Kidney capillary endothelial cell (primary cell): ENCODE measurements around the gene ATP6V0A1.

Experiments used
- DNase-seq: peaks from one replicate; pipeline ENCODE4 v3.0.0-alpha.2; 2018; ENCODE audit warnings: low spot score

Gene ATP6V0A1

GRCh38 chr17:42562388-42563142 is 103.9 kb downstream of the ATP6V0A1 start:
- DNase-seq, result no peak

GRCh38 chr17:42563143-42563509 is 104.4 kb downstream of the ATP6V0A1 start:
- no peak for DNase-seq

DNA sequence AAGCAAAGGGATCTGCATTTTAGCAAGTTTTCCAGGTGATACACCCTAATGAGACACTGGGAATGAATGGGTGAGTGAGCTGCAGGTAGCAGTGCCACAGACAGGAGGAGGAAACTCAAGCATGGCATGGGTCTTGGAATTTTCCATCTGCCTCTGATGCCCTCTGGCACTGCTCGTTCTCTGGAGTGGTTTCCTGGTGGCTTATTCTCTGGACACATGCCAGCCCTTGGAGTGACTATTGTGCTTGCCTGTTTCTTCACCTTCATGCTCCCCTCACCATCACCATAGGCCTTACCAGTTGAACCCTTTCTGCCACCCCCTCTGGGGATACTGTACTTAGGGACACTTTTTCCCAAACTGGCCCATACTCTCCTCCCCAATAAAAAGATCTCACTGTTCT is 104.9 kb downstream of the ATP6V0A1 start:
- DNase-seq, result no peak

GRCh38 chr17:42563950-42564349 is 105.3 kb downstream of the ATP6V0A1 start:
- DNase-seq, result no peak

- DNase-seq, result no peak
Measured at GRCh38 chr17:42564815-42565522, 106.3 kb downstream of the ATP6V0A1 start.

- DNase-seq, result no peak
Measured at GRCh38 chr17:42565523-42566214, 107.0 kb downstream of the ATP6V0A1 start.

DNA sequence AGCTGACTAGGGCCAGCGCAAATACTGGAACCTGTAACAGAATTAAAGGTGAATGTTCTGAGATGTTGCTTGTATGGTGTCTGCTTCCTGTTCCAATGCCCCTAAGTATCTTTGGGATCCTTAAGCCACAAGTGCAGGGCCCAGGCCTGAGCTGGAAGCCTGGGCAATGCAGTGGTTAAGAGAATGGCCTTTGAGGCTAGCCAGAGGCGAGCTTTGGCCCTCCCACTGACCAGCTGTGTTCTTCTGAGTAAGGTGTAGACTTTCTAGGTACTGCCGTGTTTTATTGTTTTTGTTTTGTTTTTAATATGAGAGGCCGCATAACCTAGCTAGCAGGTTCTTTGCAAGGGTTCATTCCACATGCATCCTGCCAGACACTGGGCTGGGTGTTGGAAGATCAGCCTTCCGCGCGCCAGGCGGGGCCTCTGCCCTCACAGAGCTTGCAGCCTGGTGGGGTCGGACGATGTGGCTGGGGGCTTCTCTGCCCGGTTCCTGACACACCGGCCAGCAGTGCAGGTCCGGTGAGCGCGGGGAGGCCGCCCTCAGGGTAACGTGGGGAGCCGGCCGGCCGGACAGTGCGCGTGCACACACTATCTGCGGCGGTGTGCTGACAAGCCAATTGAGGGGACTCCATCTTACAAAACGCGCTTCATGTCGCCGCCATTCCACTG is 107.7 kb downstream of the ATP6V0A1 start:
- no peak for DNase-seq

DNA sequence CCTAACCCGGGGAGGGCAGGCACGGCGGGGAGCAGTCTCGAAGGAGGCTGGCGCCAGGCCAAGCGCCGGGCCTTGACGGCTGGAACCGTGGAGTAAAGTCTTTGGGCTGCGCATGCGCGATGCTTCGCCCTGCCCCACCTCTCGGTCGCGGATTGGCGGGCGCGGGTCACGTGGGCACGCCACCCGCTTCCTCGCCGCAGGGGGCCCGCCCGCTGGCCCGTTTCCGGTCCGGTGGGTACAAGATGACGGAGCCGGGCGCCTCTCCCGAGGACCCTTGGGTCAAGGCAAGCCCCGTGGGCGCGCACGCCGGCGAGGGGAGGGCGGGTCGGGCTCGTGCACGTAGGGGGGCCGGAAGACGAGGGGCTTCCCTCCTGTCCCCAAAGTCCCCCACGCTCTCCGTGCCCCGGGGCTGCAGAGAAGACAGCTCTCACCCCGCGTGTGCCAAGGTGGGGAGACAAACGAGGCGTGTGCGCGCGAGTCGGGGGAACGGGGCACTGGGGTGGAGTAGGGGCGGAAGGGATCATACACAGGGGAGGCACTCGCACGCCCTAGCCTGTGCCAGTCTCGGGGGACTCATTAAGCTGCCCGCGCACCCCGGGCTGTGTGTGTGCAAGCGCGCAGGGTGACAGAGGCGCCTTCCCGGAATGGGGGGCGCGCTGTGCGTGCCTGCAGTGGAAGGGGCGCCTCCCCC is 108.3 kb downstream of the ATP6V0A1 start, which contains the start of gene MLX:
MLX (plus strand) TSS at position 218 of the 691 bp plus-strand sequence; CDS start at position 243, 25 bp downstream.
- DNase-seq, result peak; percentile 92

DNA sequence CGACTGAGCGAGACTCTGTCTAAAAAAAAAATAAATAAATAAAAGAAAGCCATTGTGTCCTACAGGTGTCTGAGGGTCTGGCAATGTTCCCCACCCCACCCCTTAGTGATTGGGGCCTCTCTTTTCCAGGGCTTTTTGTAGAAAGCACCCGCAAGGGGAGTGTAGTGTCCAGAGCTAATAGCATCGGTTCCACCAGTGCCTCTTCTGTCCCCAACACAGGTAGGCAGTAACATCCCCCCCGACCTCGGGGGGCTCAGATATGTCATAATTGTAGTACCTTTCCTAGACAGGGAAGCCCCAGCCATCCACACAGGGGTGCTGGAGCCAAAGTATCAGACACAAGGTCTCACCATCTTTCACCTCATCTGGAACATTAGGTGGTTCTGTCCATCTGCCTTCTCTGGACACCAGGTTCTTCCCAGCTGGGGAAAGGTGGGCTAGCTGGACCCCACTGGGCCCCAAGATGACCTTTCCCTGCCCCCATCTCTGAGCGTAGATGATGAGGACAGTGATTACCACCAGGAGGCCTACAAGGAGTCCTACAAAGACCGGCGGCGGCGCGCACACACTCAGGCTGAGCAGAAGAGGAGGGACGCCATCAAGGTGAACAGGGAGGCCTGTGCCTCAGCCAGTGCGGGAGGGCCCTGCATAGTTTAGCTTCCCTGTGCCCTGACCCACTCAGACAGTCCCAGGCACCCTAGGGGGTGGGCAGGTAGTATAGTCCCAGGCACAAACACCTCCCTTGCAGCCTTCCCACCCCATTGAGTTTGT is 109.8 kb downstream of the ATP6V0A1 start:
- DNase-seq, result no peak

- no peak for DNase-seq
Measured at GRCh38 chr17:42571435-42572225, 113.0 kb downstream of the ATP6V0A1 start.
